ENCODE data around the gene LRRC61. TPM values are rescaled to one million over a fixed set of nuclear protein-coding genes. Genes with fewer than 3 reads are reported as not detected.

LRRC61 gene
- total RNA-seq, 2 experiments from 2014 or later, result 3.1 to 5.0 TPM

DNA sequence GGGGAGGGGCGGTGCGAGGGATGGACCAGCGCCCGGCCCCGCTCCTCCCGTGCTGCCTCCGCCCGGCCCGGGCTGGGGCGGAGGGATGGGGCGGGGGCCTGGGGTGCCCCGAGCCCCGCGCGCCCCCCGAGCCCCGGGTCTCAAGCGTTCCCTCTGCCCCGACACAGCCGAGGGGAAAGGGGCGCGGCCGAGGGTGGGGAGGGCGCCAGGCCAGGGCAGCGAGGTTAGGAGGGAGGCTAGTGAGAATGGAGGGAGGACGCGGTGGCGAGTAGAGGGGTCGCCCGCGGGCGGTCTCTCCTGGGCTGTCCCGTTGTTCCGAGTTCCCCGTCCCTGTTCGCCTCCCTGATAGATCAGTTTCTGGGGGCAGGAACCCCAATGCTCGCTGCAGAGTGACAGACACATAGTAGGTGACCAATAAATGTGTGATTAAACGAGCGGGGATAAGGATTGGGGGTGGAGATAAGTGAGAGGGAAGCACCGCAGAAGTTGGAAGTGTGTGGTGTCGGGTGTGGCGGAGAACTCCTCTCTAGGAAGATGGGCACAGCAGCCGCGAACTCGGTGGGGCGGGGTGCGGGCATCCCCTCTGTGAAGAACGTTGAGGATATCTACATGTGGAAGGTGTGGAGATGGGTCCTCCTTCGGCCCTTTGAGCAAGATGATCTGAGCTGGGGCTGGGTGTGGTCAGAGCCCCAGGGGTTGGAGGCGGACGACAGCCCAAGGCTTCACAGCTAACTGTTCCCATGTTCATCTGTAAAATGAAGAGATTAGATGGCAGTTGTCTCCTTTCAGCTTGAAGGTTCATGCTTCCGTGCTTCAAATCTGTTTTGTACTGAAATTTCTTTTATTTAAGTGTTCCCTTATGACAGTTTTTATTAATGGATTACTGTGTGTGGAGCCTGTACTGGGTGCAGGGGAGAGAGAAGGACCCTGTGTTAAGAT, 56.6 kb downstream of the LRRC61 start:
- Mint-ChIP-seq H3K9me3 (no peaks in the 10 kb centered on the region), H3K27ac (peak overlapping the region; percentile 45), H3K4me1 (ENCODE audit: low read depth) (peaks cover 60% of the 10 kb centered on the region), H3K27me3 (no peaks in the 10 kb centered on the region), H3K4me3 (peak overlapping the region; percentile 89), H3K36me3 (ENCODE audit: low read depth) (peaks cover 8% of the 10 kb centered on the region)
- Histone ChIP-seq H3K4me1 (ENCODE audit: insufficient read depth, low read length) (peaks cover 49% of the 10 kb centered on the region), H3K36me3 (ENCODE audit: insufficient read depth, low read length) (no peaks in the 10 kb centered on the region), H3K27me3 (ENCODE audit: control insufficient read depth in 1 of 2, insufficient read depth in 2 of 2, low read length in 2 of 2) (no peaks in the 10 kb centered on the region), H3K4me3 (ENCODE audit: low read length) (peak overlapping the region; percentile 85), H3K27ac (ENCODE audit: low read depth in 1 of 2, low read length in 2 of 2) (peak overlapping the region in 1 of 2 donors; percentile 54), H3K9me3 (ENCODE audit: control insufficient read depth in 1 of 2, insufficient read depth in 1 of 2, low read length in 2 of 2) (no peaks in the 10 kb centered on the region)
- peak; percentile 32 for ATAC-seq (ENCODE audit: poor library complexity)
- POLR2A ChIA-PET, result interaction anchor here (1.0 to 1.6 kb wide), 2 partner anchors 11 to 26 kb away, joined by 3 to 8 read pairs; partner anchors contain the start of gene REPIN1
- intact Hi-C loops (cut with DNase I, micrococcal nuclease), result loop anchor here (1.0 to 5.0 kb wide), 5 partner anchors 22 to 662 kb away; a partner anchor contains a TSS
- DNase-seq, result peak in 3 of 14 experiments; percentile 21 to 43 (median 40)
- CTCF ChIA-PET, result interaction anchor here (1.6 kb wide), 1 partner anchor 26 kb away, joined by 3 read pairs; a partner anchor contains a TSS
- no peak for TF ChIP-seq CTCF (IDR thresholded peaks at IDR 0.05)

DNA sequence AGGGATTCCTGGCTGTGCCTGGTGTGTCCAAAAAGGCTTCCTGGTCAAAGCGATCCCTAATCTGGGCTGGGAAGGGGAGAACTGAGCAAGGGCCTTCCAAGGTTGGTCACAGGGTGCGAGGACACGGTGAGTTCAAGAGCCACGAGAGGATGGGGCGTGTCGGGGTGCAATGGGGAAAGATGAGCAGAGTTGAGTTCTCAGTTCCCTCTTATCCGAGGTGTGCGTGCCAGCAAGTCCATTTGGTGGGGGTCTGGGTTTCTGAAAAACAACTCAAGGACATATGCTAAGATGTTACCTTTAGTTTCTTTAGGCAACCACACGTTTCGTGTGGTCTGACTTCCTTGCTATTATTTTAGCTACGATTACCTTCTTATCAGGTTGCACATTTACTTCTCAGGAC, 57.3 kb downstream of the LRRC61 start:
- no peak for TF ChIP-seq CTCF (IDR thresholded peaks at IDR 0.05)
- CTCF ChIA-PET, result interaction anchor here (0.6 to 1.6 kb wide), 2 partner anchors 25 to 399 kb away, joined by 3 read pairs; a partner anchor contains a TSS
- Mint-ChIP-seq H3K27me3 (no peaks in the 10 kb centered on the region), H3K27ac (no peak overlapping the region), H3K36me3 (ENCODE audit: low read depth) (peaks cover 6% of the 10 kb centered on the region), H3K9me3 (no peaks in the 10 kb centered on the region), H3K4me1 (ENCODE audit: low read depth) (peaks cover 53% of the 10 kb centered on the region), H3K4me3 (peak overlapping the region; percentile 89)
- H3K4me3 ChIP-seq (ENCODE audit: low read length), result no peak overlapping the region
- H3K27me3 ChIP-seq (ENCODE audit: control insufficient read depth in 1 of 2, insufficient read depth in 2 of 2, low read length in 2 of 2), result no peaks in the 10 kb centered on the region
- POLR2A ChIA-PET, result interaction anchor here (1.6 kb wide), 1 partner anchor 25 kb away, joined by 8 read pairs; a partner anchor contains a TSS
- peaks cover 49% of the 10 kb centered on the region for H3K4me1 ChIP-seq (ENCODE audit: insufficient read depth, low read length)
- H3K27ac ChIP-seq (ENCODE audit: low read depth in 1 of 2, low read length in 2 of 2), result no peak overlapping the region
- DNase-seq, result peak in 1 of 14 experiments; percentile 18
- ATAC-seq (ENCODE audit: poor library complexity), result no peak
- H3K9me3 ChIP-seq (ENCODE audit: control insufficient read depth in 1 of 2, insufficient read depth in 1 of 2, low read length in 2 of 2), result no peaks in the 10 kb centered on the region
- intact Hi-C loops (cut with DNase I, micrococcal nuclease), result loop anchor here in 1 of 2 experiments (2.0 to 5.0 kb wide), 2 partner anchors 22 to 663 kb away; no protein-coding TSS in a partner anchor
- H3K36me3 ChIP-seq (ENCODE audit: insufficient read depth, low read length), result no peaks in the 10 kb centered on the region

- Mint-ChIP-seq H3K4me1 (ENCODE audit: low read depth) (peaks cover 47% of the 10 kb centered on the region), H3K4me3 (peak overlapping the region; percentile 56), H3K27ac (no peak overlapping the region), H3K27me3 (no peaks in the 10 kb centered on the region), H3K36me3 (ENCODE audit: low read depth) (peaks cover 1% of the 10 kb centered on the region), H3K9me3 (no peaks in the 10 kb centered on the region)
- ATAC-seq (ENCODE audit: poor library complexity) (no peak), DNase-seq (peak in 1 of 14 experiments; percentile 10)
- Histone ChIP-seq H3K27me3 (ENCODE audit: control insufficient read depth in 1 of 2, insufficient read depth in 2 of 2, low read length in 2 of 2) (no peaks in the 10 kb centered on the region), H3K9me3 (ENCODE audit: control insufficient read depth in 1 of 2, insufficient read depth in 1 of 2, low read length in 2 of 2) (no peaks in the 10 kb centered on the region), H3K4me3 (ENCODE audit: low read length) (no peak overlapping the region), H3K27ac (ENCODE audit: low read depth in 1 of 2, low read length in 2 of 2) (no peak overlapping the region), H3K36me3 (ENCODE audit: insufficient read depth, low read length) (no peaks in the 10 kb centered on the region), H3K4me1 (ENCODE audit: insufficient read depth, low read length) (peaks cover 43% of the 10 kb centered on the region)
- ChIA-PET POLR2A (interaction anchor here (0.6 to 1.6 kb wide), 2 partner anchors 23 to 25 kb away, joined by 3 to 8 read pairs; a partner anchor contains a TSS), CTCF (interaction anchor here (0.6 to 1.6 kb wide), 2 partner anchors 24 to 398 kb away, joined by 3 read pairs; a partner anchor contains a TSS)
- intact Hi-C loops (cut with DNase I, micrococcal nuclease), result loop anchor here in 1 of 2 experiments (2.0 to 5.0 kb wide), 2 partner anchors 22 to 664 kb away; no protein-coding TSS in a partner anchor
- TF ChIP-seq CTCF (IDR thresholded peaks at IDR 0.05), result no peak
Observed at GRCh38 chr7:150381096-150381495, 57.9 kb downstream of the LRRC61 start.
